Activated CD4-positive, alpha-beta T cell treated with anti-CD3 and anti-CD28 coated beads, Interleukin-2, Interleukin-4, amounts not matched to agents 100 ng/mL and 50 ng/mL, durations not matched to agents 16 hours and 8 hours (primary cell): Measurements from ENCODE around the gene MRTFB.

Source experiments
- DNase-seq: peaks from one replicate; pipeline ENCODE4 v3.0.0-alpha.2; 2020; ENCODE audit warnings: low spot score

MRTFB gene

DNA sequence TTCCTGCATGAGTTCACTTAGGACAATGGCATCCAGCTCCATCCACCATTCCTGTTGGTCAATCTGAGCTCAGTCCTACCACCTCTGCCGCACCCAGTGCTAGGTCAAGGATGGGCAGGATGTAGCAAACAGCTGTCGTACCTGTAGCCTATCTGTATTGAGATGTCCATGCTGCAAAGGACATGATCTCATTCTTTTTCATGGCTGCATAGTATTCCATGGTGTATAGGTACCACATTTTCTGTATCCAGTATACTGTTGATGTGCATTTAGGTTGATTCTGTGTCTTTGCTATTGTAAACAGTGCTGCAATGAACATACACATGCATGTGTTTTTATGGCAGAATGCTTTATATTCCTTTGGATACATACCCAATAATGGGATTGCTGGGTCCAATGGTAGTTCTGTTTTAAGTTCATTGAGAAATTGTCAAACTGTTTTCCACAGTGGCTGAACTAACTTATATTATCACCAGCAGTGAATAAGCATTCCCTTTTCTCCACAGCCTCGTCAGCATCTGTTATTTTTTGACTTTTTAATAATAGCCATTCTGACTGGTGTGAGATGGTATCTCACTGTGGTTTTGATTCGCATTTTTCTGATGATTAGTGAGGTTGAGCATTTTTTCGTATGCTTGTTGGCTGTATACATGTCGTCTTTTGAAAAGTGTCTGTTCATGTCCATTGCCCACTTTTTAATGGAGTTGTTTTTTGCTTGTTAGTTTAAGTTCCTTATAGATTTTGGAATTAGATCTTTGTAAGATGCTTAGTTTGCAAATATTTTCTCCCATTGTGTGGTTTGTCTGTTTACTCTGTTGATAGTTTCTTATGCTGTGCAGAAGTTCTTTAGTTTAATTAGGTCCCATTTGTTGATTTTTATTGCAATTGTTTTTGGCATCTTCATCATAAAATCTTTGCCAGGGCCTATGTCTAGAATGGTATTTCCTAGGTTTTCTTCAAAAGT, 7.2 kb upstream of the MRTFB start:
- DNase-seq = no peak

GRCh38 chr16:14069818-14070217, 1.3 kb upstream of the MRTFB start:
- DNase-seq = no peak

- no peak for DNase-seq
Observed at GRCh38 chr16:14070555-14070876, 603 bp upstream of the MRTFB start.

GRCh38 chr16:14071576-14072271, 605 bp downstream of the MRTFB start:
- peak; percentile 10 for DNase-seq

DNA sequence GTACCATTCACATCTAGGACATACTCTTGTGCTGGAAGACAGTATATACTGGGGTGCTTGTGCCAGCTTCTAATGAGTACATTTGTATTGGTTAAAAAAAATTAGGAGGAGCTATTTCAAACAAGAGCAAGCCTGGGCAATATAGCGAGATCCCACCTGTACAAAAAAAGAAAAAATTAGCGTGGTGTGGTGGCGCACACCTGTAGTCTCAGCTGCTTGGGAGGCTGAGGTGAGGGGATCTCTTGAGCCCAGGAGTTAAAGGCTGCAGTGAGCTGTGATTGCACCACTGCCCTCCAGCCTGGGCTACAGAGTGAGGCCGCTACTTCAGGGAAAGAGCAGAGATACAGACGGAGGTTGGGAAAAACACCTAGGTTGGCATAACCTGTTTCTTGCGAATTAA, 1.2 kb downstream of the MRTFB start:
- no peak for DNase-seq

- no peak for DNase-seq
Observed at GRCh38 chr16:14074544-14074943, 3.4 kb downstream of the MRTFB start.

DNA sequence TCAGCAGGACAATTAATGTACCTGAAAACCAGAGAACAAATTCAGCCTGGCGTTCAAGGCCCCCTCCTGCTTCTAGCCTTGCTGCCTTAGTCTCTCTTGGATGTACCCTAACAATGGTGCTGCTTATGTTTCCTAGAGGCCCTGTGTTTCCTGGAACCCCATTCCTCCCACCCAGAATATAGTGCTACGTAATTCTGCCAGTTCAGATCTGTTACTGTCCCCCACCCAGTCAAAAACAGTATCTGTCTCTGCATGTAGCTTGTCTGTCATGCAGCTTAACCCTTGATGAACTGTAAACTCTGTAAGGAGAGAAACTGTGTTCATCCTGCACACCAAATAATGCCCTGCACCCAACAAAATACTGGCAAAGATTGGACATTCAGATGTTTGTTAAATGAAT, 6.8 kb downstream of the MRTFB start:
- DNase-seq = no peak

GRCh38 chr16:14086477-14086876, 15.4 kb downstream of the MRTFB start:
- no peak for DNase-seq

GRCh38 chr16:14087181-14087580, 16.1 kb downstream of the MRTFB start:
- no peak for DNase-seq

DNA sequence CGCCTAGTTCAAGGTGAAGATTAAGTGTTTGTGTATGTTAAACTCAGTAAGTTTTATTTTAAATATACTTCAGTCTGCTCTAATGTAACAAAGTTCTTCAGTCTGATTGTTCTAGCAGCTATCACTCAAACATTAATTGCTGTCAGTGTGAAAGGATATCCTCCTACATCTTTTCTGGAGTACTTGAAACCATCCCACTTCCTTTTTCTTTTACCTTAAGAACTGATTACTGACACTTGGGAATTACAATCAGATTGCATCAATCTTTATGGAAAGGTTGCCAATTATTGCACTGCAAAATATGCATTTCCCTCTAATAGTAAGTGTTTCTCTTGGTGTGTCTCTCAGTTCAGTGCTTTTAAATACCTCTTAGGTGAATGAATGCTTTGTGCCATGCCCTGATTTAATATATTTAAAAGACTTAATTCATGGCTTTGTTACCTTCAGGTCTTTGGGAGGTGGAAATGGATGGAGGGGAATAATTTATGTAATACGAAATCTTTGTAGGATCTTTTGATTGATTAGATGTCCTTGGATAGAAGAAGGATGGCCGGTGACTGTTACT, 16.6 kb downstream of the MRTFB start:
- DNase-seq = no peak

DNA sequence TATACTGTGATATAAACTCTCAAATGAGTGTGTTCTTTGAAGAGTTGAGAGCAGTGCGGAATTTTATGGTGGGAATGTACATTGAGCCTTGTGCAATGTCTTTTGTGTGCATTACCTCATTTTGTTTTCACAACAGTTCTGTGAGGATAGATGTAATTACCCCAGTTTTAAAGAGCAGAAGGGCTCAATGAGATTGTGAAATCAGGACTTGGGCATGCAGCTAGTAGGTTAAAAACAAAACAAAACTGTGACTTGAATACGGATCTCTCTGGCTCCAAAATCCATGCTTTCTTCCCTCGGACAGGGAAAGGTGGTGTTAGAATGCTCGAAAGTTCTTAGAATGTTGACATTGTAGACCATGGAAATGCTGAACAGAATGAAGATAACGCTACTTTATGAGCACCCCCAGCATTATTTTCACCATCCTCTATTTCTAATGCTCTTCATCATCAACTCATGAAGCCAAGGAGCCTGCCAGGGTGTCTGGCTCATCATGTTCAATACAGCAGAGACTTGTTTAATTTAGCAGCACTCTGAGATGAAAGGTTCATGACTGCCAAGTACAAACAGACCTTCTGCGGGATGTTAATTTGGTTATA, 17.1 kb downstream of the MRTFB start:
- DNase-seq = no peak

GRCh38 chr16:14089283-14089823, 18.2 kb downstream of the MRTFB start:
- no peak for DNase-seq

DNA sequence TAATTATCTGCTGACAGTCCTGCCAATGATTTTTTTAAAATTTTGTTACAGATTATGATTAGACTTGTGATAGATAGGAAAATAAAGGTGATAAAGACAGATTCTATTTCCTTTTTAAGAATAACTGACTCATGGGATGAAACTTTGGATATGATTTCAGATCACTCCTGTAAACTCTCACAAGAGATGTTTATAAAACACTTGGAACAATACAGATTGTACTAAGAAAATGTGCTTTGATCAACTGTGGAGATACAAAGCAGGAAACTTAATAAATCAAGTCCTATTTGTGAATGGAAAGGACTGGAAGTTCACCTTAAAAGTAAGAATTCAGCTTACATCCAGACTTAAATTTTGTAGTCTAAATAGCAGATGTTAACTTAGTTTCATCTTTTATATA, 21.4 kb downstream of the MRTFB start:
- DNase-seq = no peak

- no peak for DNase-seq
Observed at GRCh38 chr16:14095883-14096551, 24.9 kb downstream of the MRTFB start.

GRCh38 chr16:14097182-14097959, 26.3 kb downstream of the MRTFB start:
- DNase-seq = no peak

DNA sequence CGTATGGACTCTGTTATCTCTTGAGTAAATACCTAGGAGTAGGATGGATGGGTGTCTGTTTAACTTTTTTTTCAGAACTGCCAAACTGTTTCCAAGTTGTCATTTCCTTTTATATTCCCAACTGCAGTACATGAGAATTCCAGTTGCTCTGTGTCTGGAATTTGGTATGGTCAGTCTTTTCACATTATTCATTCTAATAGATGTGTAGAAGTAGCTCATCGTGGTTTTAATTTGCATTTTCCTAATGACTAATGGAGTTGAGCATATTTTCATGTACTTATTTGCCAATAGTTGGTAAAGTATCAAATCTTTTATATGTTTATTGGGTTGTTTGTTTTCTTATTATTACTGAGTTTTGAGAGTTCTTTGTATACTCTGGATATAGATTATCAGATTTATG, 27.0 kb downstream of the MRTFB start:
- DNase-seq = no peak

- no peak for DNase-seq
Observed at GRCh38 chr16:14100825-14101224, 29.7 kb downstream of the MRTFB start.

DNA sequence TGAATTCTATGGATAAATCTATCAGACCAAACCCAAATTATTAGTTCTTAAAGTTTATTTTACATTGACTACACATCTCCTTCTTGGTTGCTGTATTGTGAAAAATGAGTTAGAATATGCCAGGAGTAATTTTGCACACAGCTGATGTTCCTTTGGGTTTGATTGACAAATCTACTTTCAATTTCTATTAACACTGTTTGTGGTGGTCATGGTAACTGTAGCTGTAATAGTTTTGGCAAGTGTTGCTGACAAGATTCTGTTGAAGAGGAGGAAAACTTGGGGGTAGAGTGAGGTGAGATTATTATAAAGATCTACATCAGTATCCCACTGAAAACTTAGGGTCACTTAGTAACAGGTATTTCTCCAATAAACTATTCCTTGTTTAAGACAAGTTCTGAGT, 30.3 kb downstream of the MRTFB start:
- DNase-seq = no peak

GRCh38 chr16:14102925-14103720, 32.0 kb downstream of the MRTFB start:
- DNase-seq = no peak

DNA sequence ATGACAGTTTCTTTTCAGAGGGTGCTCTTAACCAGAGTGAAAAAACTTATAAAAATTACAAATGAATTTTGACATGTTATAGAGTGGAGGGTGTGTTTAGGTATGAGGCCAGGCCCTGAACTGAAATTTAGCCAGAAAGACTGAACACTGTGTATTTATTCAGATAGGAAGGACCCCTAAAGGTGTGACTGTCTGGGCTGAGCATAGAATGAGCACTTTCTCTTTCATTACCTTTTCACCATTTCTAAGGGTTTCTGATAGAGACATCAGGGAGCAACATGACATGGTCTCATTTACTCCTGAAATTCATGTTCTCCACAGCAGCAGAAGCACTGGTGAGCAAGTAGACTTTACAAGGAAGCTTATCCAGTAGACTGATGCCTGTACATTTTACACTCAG, 32.9 kb downstream of the MRTFB start:
- DNase-seq = no peak
